Activated CD4-positive, alpha-beta T cell treated with anti-CD3 and anti-CD28 coated beads for 24 hours (primary cell): ENCODE results near the gene ATRN.
"Not testable (repeated sequence)": the region's sequence is repeated elsewhere in the genome, so short reads cannot be mapped to it uniquely, and the experiment has no call there.

Experiments used
- DNase-seq, 2 donors: peaks; one replicate each; pipeline ENCODE4 v3.0.0-alpha.2; 2020; ENCODE audit warnings: low read depth in 2 of 2

The ATRN gene

GRCh38 chr20:3563548-3564177, 92.8 kb downstream of the ATRN start:
- no peak for DNase-seq

- no peak for DNase-seq
Observed at GRCh38 chr20:3565851-3566250, 95.0 kb downstream of the ATRN start.

- no peak for DNase-seq
Observed at GRCh38 chr20:3572151-3572550, 101.3 kb downstream of the ATRN start.

GRCh38 chr20:3576363-3576762, 105.5 kb downstream of the ATRN start:
- no peak for DNase-seq

GRCh38 chr20:3577366-3577765, 106.5 kb downstream of the ATRN start:
- DNase-seq, result no peak

GRCh38 chr20:3580412-3580811, 109.6 kb downstream of the ATRN start:
- no peak for DNase-seq

- DNase-seq, result no peak
Observed at GRCh38 chr20:3583765-3584164, 112.9 kb downstream of the ATRN start.

GRCh38 chr20:3586093-3586492, 115.3 kb downstream of the ATRN start:
- DNase-seq, result no peak

GRCh38 chr20:3590164-3590563, 119.3 kb downstream of the ATRN start:
- no peak for DNase-seq

- DNase-seq, result no peak
Observed at GRCh38 chr20:3592931-3593330, 122.1 kb downstream of the ATRN start.

GRCh38 chr20:3595541-3595940, 124.7 kb downstream of the ATRN start:
- DNase-seq, result no peak

- no peak for DNase-seq
Observed at GRCh38 chr20:3603108-3603507, 132.3 kb downstream of the ATRN start.

GRCh38 chr20:3605386-3605886, 134.6 kb downstream of the ATRN start:
- DNase-seq, result not testable (repeated sequence)

- DNase-seq, result no peak
Observed at GRCh38 chr20:3606021-3606420, 135.2 kb downstream of the ATRN start.

GRCh38 chr20:3611901-3612300, 141.1 kb downstream of the ATRN start:
- no peak for DNase-seq

GRCh38 chr20:3612795-3613572, 142.2 kb downstream of the ATRN start:
- no peak for DNase-seq

GRCh38 chr20:3613821-3614440, 143.1 kb downstream of the ATRN start:
- no peak for DNase-seq

GRCh38 chr20:3614466-3614865, 143.6 kb downstream of the ATRN start:
- no peak for DNase-seq

- not testable (repeated sequence) for DNase-seq
Observed at GRCh38 chr20:3615171-3615840, 144.5 kb downstream of the ATRN start.

- no peak for DNase-seq
Observed at GRCh38 chr20:3616250-3616649, 145.4 kb downstream of the ATRN start.

- no peak for DNase-seq
Observed at GRCh38 chr20:3621111-3621510, 150.3 kb downstream of the ATRN start.

GRCh38 chr20:3622406-3622805, 151.6 kb downstream of the ATRN start:
- DNase-seq, result no peak
